PC-9 (cell line): ENCODE data around the gene SPHK1. TPM values are rescaled to one million over a fixed set of nuclear protein-coding genes. Genes with fewer than 3 reads are reported as not detected.

Experiments
- BruUV-seq: library from RNA; stranded (reverse); fragments of 400-500 nt; replicated peaks from 2 replicates; lab custom pipeline; 2021; lab: Mats Ljungman, UMichigan
- CTCF ChIA-PET: fragments of 300-600 bp; sonication (Branson Sonifier 250); formaldehyde crosslinking; loops from one replicate; lab custom pipeline; 2022; ENCODE audit warnings: antibody characterized with exemption; lab: Charles Lee
- POLR2A ChIA-PET: fragments of 300-600 bp; sonication (Branson Sonifier 250); formaldehyde crosslinking; loops from one replicate; lab custom pipeline; 2022; ENCODE audit warnings: antibody characterized with exemption; ENCODE audit not compliant: unreplicated experiment; lab: Charles Lee
- DNase-seq, 2 experiments: peaks; one replicate each; pipeline versions ENCODE4 v3.0.0 to v3.0.0-alpha.2; 2015 to 2022; ENCODE audit warnings: mixed read lengths in 1 of 2
- H2AFZ ChIP-seq: fragments of 200-600 bp; sonication (generic); 2 replicates; pipeline ENCODE4 v1.8.1; 2017; ENCODE audit warnings: antibody characterized with exemption
- H3F3A ChIP-seq: fragments of 200-600 bp; sonication (generic); 2 replicates; pipeline ENCODE4 v1.8.1; 2017; ENCODE audit warnings: antibody characterized with exemption, mild to moderate bottlenecking, low read depth; ENCODE audit not compliant: insufficient read depth
- H3K27ac ChIP-seq: fragments of 200-600 bp; sonication (generic); 2 replicates; pipeline ENCODE4 v1.6.1; 2016; ENCODE audit warnings: mixed run types
- H3K27me3 ChIP-seq: fragments of 200-600 bp; sonication (generic); 2 replicates; pipeline ENCODE4 v1.6.1; 2016; ENCODE audit warnings: low read depth, mixed run types; ENCODE audit not compliant: insufficient read depth
- H3K36me3 ChIP-seq: fragments of 200-600 bp; sonication (generic); 2 replicates; pipeline ENCODE4 v1.6.1; 2016; ENCODE audit warnings: low read depth, mixed run types
- H3K4me1 ChIP-seq: fragments of 200-600 bp; sonication (generic); replicated peaks from 2 replicates; pipeline ENCODE4 v1.6.1; 2016; ENCODE audit warnings: mixed run types; ENCODE audit not compliant: insufficient read depth
- H3K4me2 ChIP-seq: fragments of 200-600 bp; sonication (generic); 2 replicates; pipeline ENCODE4 v1.6.1; 2017; ENCODE audit warnings: mixed run types
- H3K4me3 ChIP-seq: fragments of 200-600 bp; sonication (generic); 2 replicates; pipeline ENCODE4 v1.6.1; 2016; ENCODE audit warnings: mixed run types
- H3K79me2 ChIP-seq: fragments of 200-600 bp; sonication (generic); 2 replicates; pipeline ENCODE4 v1.6.1; 2017; ENCODE audit warnings: low read depth, mixed run types
- H3K9me2 ChIP-seq: fragments of 200-600 bp; sonication (generic); 2 replicates; pipeline ENCODE4 v1.8.1; 2017; ENCODE audit warnings: mild to moderate bottlenecking; ENCODE audit not compliant: insufficient read depth
- H3K9me3 ChIP-seq: fragments of 200-600 bp; sonication (generic); 2 replicates; pipeline ENCODE4 v1.8.1; 2016; ENCODE audit warnings: low read depth; ENCODE audit not compliant: insufficient read depth
- H4K20me1 ChIP-seq: fragments of 200-600 bp; sonication (generic); 2 replicates; pipeline ENCODE4 v1.8.1; 2017; ENCODE audit not compliant: insufficient read depth
- EZH2 ChIP-seq: fragments of 200-600 bp; sonication (generic); IDR thresholded peaks from 2 replicates; pipeline ENCODE4 v1.8.0; 2017; ENCODE audit warnings: antibody characterized with exemption, low read depth
- intact Hi-C: fragments of 100-400 bp; cut with micrococcal nuclease; formaldehyde crosslinking; loops from one replicate; pipeline ENCODE4 v1.10.0; 2022; ENCODE audit not compliant: unreplicated experiment
- total RNA-seq: library from RNA; stranded (reverse); gene quantifications from 2 replicates; pipeline ENCODE4 v1.2.3, GENCODE V29; 2021
- TF ChIP-seq, protein P1 (sequence below): fragments of 200-600 bp; sonication (generic); conservative IDR thresholded peaks from 2 replicates; pipeline ENCODE4 v1.6.1; 2017; ENCODE audit warnings: mixed run types, antibody characterized with exemption, mild to moderate bottlenecking, moderate library complexity

The SPHK1 gene
- total RNA-seq, 1 experiment from 2014 or later: 5.5 TPM

DNA sequence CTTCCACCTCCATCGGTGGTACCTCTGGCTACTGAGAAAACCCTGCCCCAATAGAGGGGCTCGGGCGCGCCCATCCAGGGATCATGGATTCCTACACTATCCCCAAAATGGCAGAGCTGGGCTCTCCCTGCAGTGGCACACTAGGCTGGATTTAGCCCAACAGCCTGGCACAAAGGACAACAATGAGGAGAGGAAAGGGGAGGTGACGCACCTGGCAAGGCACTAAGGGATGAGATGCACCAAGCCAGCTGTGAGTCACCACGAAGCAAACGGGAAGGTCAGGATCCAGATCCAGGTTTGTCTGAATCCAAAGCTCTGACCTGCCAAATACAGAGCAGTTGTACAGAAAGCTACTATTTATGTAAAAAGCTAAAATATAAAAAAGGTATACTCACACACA, 50.5 kb downstream of the SPHK1 start:
- Histone ChIP-seq H3K9me3 (no peaks in the 10 kb centered on the region), H3K4me3 (no peak overlapping the region), H3K27me3 (no peaks in the 10 kb centered on the region), H3K4me1 (no peaks in the 10 kb centered on the region), H3K9me2 (no peaks in the 10 kb centered on the region), H2AFZ (no peak overlapping the region), H3F3A (peaks cover 3% of the 10 kb centered on the region; the same call in 1 of the 2 replicates), H3K27ac (no peak overlapping the region), H3K4me2 (no peak overlapping the region), H4K20me1 (no peaks in the 10 kb centered on the region; the same call in 1 of the 2 replicates), H3K36me3 (no peaks in the 10 kb centered on the region), H3K79me2 (peaks cover 51% of the 10 kb centered on the region)
- ChIA-PET CTCF (interaction anchor here (1.3 kb wide), 1 partner anchor 23 kb away, joined by 3 read pairs; no protein-coding TSS in a partner anchor), POLR2A (no interaction called here)
- BruUV-seq: no TSS peak
- DNase-seq: no peak
- TF ChIP-seq, protein P1, sequence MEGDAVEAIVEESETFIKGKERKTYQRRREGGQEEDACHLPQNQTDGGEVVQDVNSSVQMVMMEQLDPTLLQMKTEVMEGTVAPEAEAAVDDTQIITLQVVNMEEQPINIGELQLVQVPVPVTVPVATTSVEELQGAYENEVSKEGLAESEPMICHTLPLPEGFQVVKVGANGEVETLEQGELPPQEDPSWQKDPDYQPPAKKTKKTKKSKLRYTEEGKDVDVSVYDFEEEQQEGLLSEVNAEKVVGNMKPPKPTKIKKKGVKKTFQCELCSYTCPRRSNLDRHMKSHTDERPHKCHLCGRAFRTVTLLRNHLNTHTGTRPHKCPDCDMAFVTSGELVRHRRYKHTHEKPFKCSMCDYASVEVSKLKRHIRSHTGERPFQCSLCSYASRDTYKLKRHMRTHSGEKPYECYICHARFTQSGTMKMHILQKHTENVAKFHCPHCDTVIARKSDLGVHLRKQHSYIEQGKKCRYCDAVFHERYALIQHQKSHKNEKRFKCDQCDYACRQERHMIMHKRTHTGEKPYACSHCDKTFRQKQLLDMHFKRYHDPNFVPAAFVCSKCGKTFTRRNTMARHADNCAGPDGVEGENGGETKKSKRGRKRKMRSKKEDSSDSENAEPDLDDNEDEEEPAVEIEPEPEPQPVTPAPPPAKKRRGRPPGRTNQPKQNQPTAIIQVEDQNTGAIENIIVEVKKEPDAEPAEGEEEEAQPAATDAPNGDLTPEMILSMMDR: no peak
- TF ChIP-seq EZH2: no peak
- intact Hi-C loops: no loop called here

DNA sequence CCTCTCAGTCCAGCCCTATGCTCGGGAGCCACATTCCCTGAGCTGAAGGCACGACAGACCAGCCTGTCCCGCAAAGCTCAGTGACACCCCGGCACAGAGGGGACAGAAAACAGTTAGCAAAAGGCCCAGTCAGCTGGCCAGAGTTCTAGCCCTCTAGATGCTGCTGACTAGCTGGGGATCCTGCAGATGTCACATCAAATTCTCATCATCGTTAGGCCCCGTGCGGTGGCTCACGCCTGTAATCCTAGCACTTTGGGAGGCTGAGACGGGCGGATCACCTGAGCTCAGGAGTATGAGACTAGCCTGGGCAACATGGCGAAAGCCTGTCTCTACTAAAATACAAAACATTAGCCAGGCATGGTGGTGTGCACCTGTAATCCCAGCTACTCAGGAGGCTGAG, 51.3 kb downstream of the SPHK1 start:
- no peak overlapping the region for H3K4me3 ChIP-seq
- H3F3A ChIP-seq: no peaks in the 10 kb centered on the region
- peaks cover 58% of the 10 kb centered on the region for H3K79me2 ChIP-seq
- H3K36me3 ChIP-seq: no peaks in the 10 kb centered on the region
- CTCF ChIA-PET: interaction anchor here (0.6 kb wide), 2 partner anchors 18 to 106 kb away, joined by 4 to 6 read pairs; no protein-coding TSS in a partner anchor
- no peaks in the 10 kb centered on the region; the same call in 1 of the 2 replicates for H4K20me1 ChIP-seq
- H3K9me3 ChIP-seq: no peaks in the 10 kb centered on the region
- H3K9me2 ChIP-seq: no peaks in the 10 kb centered on the region
- no peak for TF ChIP-seq EZH2
- TF ChIP-seq, protein P1: no peak
- intact Hi-C loops: no loop called here
- H3K4me1 ChIP-seq: no peaks in the 10 kb centered on the region
- H2AFZ ChIP-seq: no peak overlapping the region
- H3K27me3 ChIP-seq: no peaks in the 10 kb centered on the region
- POLR2A ChIA-PET: no interaction called here
- no TSS peak for BruUV-seq
- DNase-seq: no peak
- H3K27ac ChIP-seq: no peak overlapping the region
- H3K4me2 ChIP-seq: no peak overlapping the region

Other genes starting within 250 kb of the SPHK1 start
- 12.5 and 23.7 TPM in 2 replicates for gene FOXJ1, start 243.4 kb upstream of the SPHK1 start, total RNA-seq
- 5.7 and 7.2 TPM in 2 replicates for gene RNF157, start 144.1 kb upstream of the SPHK1 start, total RNA-seq
- 110 and 134 TPM in 2 replicates for gene UBALD2, start 119.3 kb upstream of the SPHK1 start, total RNA-seq
- 2.7 and 3.3 TPM in 2 replicates for gene QRICH2, start 76.3 kb upstream of the SPHK1 start, total RNA-seq
- 63.3 and 73.0 TPM in 2 replicates for gene PRPSAP1, start 30.7 kb upstream of the SPHK1 start, total RNA-seq
- gene UBE2O, start 68.5 kb downstream of the SPHK1 start, total RNA-seq: 27.4 and 28.0 TPM in 2 replicates
- gene AANAT, start 83.0 kb downstream of the SPHK1 start, total RNA-seq: 0.65 TPM in 1 of 2 replicates, not detected in the other
- 39.6 and 51.6 TPM in 2 replicates for gene RHBDF2, start 116.8 kb downstream of the SPHK1 start, total RNA-seq
- gene CYGB, start 153.1 kb downstream of the SPHK1 start, total RNA-seq: 0.93 and 1.1 TPM in 2 replicates
- 2.6 and 2.7 TPM in 2 replicates for gene PRCD, start 155.4 kb downstream of the SPHK1 start, total RNA-seq
- gene ST6GALNAC2, start 201.3 kb downstream of the SPHK1 start, total RNA-seq: 15.5 and 18.7 TPM in 2 replicates